LNCaP clone FGC (cell line): ENCODE measurements around the gene ELMO1.

Source experiments
- DNase-seq: peaks from one replicate; pipeline ENCODE4 v3.0.0-alpha.2; 2011; ENCODE audit warnings: low read depth
- H3K4me3 ChIP-seq: 2 replicates; pipeline ENCODE4 v1.5.1; 2011; ENCODE audit warnings: mild to moderate bottlenecking, low read depth, low read length, control low read depth
- TF ChIP-seq, protein P1 (sequence below): IDR thresholded peaks from 2 replicates; pipeline ENCODE4 v1.5.1; 2012; ENCODE audit warnings: mild to moderate bottlenecking; ENCODE audit not compliant: control insufficient read depth, insufficient read depth; ENCODE audit errors: extremely low read depth

Gene ELMO1

DNA sequence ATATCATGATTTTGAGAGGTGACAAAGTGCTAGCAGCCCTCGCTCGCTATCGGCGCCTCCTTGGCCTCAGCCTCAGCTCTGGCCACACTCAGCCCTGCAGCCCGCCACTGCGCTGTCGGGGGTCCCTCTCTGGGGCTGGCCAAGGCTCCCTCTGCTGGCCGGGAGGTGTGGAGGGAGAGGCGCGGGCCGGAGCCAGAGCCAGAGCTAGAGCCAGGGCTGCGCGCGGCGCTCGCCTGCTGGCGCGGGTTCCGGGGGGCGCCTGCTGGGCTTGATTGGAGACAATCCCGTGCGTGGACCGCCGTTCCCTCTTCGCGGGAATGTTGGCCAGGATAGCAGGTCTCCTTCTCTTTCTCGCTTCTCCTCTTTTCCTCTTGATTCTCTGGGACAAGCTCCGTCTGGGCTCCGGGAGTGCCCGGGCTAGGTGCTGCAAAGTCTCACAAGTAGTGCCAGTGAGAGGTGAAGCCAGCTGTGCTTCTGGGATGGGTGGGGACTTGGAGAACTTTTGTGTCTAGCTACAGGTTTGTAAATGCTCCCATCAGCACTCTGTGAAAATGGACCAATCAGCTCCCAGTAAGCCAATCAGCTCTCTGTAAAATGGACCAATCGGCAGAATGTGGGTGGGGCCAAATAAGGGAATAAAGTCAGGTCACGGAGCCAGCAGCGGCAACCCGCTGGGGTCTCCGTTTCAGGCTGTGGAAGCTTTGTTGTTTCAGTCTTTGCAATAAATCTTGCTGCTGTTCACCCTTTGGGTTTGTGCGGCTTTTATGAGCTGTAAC, 43.4 kb upstream of the ELMO1 start:
- H3K4me3 ChIP-seq: no peak overlapping the region
- DNase-seq: no peak
- TF ChIP-seq, protein P1, sequence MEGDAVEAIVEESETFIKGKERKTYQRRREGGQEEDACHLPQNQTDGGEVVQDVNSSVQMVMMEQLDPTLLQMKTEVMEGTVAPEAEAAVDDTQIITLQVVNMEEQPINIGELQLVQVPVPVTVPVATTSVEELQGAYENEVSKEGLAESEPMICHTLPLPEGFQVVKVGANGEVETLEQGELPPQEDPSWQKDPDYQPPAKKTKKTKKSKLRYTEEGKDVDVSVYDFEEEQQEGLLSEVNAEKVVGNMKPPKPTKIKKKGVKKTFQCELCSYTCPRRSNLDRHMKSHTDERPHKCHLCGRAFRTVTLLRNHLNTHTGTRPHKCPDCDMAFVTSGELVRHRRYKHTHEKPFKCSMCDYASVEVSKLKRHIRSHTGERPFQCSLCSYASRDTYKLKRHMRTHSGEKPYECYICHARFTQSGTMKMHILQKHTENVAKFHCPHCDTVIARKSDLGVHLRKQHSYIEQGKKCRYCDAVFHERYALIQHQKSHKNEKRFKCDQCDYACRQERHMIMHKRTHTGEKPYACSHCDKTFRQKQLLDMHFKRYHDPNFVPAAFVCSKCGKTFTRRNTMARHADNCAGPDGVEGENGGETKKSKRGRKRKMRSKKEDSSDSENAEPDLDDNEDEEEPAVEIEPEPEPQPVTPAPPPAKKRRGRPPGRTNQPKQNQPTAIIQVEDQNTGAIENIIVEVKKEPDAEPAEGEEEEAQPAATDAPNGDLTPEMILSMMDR: no peak

DNA sequence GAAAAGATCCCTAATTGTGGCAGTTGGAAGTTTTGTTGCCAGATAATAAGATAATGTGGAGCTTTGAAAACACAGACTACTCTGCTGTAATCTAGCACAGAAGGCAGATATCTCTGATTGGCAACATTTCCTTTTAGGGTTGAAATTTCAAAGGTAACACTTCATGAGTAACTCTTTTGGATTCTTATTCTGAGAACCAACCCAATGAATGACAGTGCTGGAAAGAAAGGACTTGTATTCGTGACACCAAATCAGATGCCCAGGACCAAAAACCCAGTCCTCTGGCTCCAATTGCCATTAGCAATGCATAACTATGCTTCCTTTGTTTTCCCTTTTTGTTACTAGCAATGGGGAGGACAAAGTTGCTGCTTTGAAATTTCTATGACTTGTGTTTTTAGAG, 41.0 kb upstream of the ELMO1 start:
- no peak overlapping the region for H3K4me3 ChIP-seq
- TF ChIP-seq, protein P1: no peak
- no peak for DNase-seq

DNA sequence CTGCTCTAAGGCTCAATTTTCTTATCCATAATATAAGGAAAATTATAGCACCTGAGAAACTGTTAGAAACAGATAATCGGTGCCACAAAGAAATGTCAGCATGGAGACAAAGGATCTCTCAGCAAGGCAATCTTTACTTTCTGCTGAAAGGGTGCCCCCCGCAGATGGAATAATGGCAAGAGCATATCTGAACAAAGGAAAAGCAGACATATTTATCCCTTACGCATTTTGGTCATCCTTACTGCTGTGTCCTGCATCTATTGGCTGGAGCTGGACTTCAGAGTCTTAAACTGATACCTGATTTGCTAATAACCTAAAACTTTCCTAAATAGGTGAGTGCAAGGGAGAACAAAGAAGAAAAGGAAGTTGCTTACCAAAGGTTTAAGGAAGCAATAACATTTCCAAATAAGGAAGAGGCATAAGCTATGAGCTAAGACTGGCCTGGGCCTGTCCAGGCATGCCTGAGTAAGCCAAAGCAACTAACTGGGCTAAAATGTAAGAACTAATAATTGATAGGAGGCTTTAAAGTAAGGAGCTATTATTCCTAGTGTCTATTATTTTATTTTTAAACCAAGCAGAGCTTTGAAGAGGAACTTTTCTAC, 39.6 kb upstream of the ELMO1 start:
- H3K4me3 ChIP-seq: no peak overlapping the region
- TF ChIP-seq, protein P1: no peak
- no peak for DNase-seq

DNA sequence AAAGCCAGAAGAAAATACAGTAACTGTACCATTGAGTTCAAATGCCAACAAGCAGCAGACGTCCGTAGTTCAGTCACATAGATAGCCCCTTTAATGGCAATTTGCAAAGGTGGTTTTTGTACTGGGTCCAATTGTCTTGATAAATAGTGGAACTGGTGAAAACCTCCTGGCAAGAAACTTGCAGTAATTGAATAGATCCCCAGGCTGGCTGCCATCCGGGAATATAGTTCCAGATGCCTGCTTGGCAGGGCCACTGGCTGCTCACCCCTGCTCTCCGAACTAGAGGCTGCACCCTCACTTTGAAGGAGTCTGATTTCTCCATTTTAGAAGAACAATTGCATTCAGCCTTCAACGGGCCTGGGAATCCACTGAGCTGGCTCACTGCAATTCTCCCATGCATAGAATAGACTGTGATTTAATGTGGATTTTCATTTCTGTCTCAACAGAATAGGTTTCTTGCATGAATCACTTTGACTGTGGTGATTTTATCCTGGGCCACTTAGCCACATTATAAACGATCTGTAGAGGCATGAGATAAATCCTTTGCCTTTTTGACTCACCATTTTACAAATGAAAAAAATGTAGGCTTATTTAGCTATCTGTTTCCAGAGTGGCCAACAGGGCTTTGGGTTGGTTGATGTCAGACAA, 35.9 kb upstream of the ELMO1 start:
- DNase-seq: no peak
- TF ChIP-seq, protein P1: no peak
- H3K4me3 ChIP-seq: no peak overlapping the region

DNA sequence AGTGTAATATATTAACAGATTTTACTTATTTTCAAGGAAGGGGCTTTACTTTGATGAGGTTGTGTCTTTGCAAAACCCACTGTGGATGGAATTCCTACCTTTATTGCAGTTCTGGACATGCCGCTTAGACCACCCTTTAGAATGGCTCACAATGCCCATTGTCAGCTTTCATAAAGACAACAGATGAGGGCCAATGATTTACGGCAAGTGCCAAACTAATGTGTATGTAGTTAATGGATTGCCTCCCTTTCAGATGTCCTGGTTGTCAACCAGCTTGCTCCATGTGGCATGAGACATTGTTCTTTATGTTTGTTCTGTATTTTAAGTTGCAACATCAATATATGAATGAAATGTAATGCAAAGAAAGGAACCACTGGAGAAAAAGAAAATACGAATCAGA, 35.0 kb upstream of the ELMO1 start:
- DNase-seq: no peak
- TF ChIP-seq, protein P1: no peak
- H3K4me3 ChIP-seq: no peak overlapping the region

DNA sequence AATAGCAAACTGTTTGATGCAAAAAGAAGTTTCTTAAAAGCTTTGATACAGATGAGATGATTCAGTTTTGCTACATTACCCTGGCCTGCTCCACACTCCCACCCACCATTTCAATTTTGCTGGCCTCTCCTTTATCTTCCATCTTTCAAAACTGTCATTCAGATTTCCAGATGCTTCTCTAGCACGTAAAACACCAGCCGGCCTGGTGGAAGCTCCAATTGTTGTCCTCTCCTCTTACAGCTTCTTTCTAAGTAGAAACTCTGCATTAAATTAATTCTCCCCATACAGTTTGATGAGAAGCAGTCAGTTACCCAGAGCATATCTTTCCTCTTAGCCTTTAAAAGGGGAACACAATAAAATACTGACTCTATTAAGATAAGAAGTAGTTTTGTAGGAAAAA, 34.3 kb upstream of the ELMO1 start:
- TF ChIP-seq, protein P1: no peak
- DNase-seq: no peak

More for the DNA sequence above, 34.3 kb upstream of the ELMO1 start:
- H3K4me3 ChIP-seq: no peak overlapping the region
